Activated B cell treated with CpG ODN at 0.5 μM for 24 hours (primary cell): Measurements from ENCODE around the gene ANXA4. TPM values are rescaled to one million over a fixed set of nuclear protein-coding genes. Genes with fewer than 3 reads are reported as not detected.
"Not testable (repeated sequence)": the region's sequence is repeated elsewhere in the genome, so short reads cannot be mapped to it uniquely, and the experiment has no call there.

ENCODE experiments used
- ATAC-seq: fragments of 200-7000 bp; cut with Tn5 transposase; one replicate; pipeline ENCODE4 v1.10.0; 2021; ENCODE audit warnings: low read depth, mild to moderate bottlenecking, moderate library complexity
- CTCF ChIA-PET: fragments of 350-600 bp; sonication (Branson Sonifier 250); formaldehyde crosslinking; loops from one replicate; lab custom pipeline; 2021; ENCODE audit warnings: antibody characterized with exemption; lab: Charles Lee
- POLR2A ChIA-PET: fragments of 350-600 bp; sonication (Branson Sonifier 250); formaldehyde crosslinking; loops from one replicate; lab custom pipeline; 2021; ENCODE audit warnings: antibody characterized with exemption; lab: Charles Lee
- DNase-seq: peaks from one replicate; pipeline ENCODE4 v3.0.0; 2022
- H3K27ac Mint-ChIP-seq: one replicate; pipeline ENCODE4 v1.8.0; 2020; ENCODE audit warnings: mixed read lengths
- H3K27me3 Mint-ChIP-seq: one replicate; pipeline ENCODE4 v1.8.0; 2021; ENCODE audit warnings: mixed read lengths
- H3K36me3 Mint-ChIP-seq: one replicate; pipeline ENCODE4 v1.8.0; 2021; ENCODE audit warnings: low read depth, mixed read lengths
- H3K4me1 Mint-ChIP-seq: one replicate; pipeline ENCODE4 v1.8.0; 2021; ENCODE audit warnings: mixed read lengths
- H3K4me3 Mint-ChIP-seq: one replicate; pipeline ENCODE4 v1.8.0; 2020; ENCODE audit warnings: mild to moderate bottlenecking, mixed read lengths
- H3K9me3 Mint-ChIP-seq: one replicate; pipeline ENCODE4 v1.8.0; 2020; ENCODE audit warnings: mixed read lengths
- CTCF ChIP-seq: fragments of 200-600 bp; IDR thresholded peaks from one replicate; pipeline ENCODE4 v1.8.0; 2022; ENCODE audit warnings: antibody characterized with exemption, mild to moderate bottlenecking
- intact Hi-C: fragments of 100-400 bp; cut with micrococcal nuclease; formaldehyde crosslinking; loops from one replicate; pipeline ENCODE4 v1.15.1; 2024
- total RNA-seq: library from RNA; stranded (reverse); gene quantifications from 2 replicates; pipeline ENCODE4 v1.2.3, GENCODE V29; 2022

Gene ANXA4
- total RNA-seq, 1 donor from 2014 or later: 32.0 TPM

- no peak overlapping the region for H3K4me3 Mint-ChIP-seq
- H3K4me1 Mint-ChIP-seq: peaks cover 72% of the 10 kb centered on the region
- ATAC-seq (peak; percentile 32), DNase-seq (no peak)
- no peak for TF ChIP-seq CTCF
- CTCF ChIA-PET: interaction anchor here (0.7 to 1.4 kb wide), 2 partner anchors 11 to 28 kb away, joined by 3 read pairs; partner anchors contain the start of gene ANXA4
- no peaks in the 10 kb centered on the region for H3K36me3 Mint-ChIP-seq
- peak overlapping the region; percentile 26 for H3K27ac Mint-ChIP-seq
- intact Hi-C loops: no loop called here
- H3K9me3 Mint-ChIP-seq: no peaks in the 10 kb centered on the region
- POLR2A ChIA-PET: interaction anchor here (0.6 to 0.7 kb wide), 3 partner anchors 36 to 168 kb away, joined by 3 to 4 read pairs (median 3); no protein-coding TSS in a partner anchor
- no peaks in the 10 kb centered on the region for H3K27me3 Mint-ChIP-seq
Observed at GRCh38 chr2:69770193-69770702, 28.3 kb downstream of the ANXA4 start.

GRCh38 chr2:69770747-69771146 is 28.8 kb downstream of the ANXA4 start:
- ATAC-seq: no peak
- POLR2A ChIA-PET: interaction anchor here (0.6 to 0.7 kb wide), 3 partner anchors 36 to 169 kb away, joined by 3 to 4 read pairs (median 3); no protein-coding TSS in a partner anchor
- Mint-ChIP-seq H3K4me3 (no peak overlapping the region), H3K27ac (peak overlapping the region; percentile 26), H3K4me1 (peaks cover 72% of the 10 kb centered on the region), H3K27me3 (no peaks in the 10 kb centered on the region), H3K36me3 (no peaks in the 10 kb centered on the region), H3K9me3 (no peaks in the 10 kb centered on the region)
- intact Hi-C loops: no loop called here
- no peak for DNase-seq
- no peak for TF ChIP-seq CTCF
- CTCF ChIA-PET: interaction anchor here (0.7 to 1.4 kb wide), 2 partner anchors 10 to 29 kb away, joined by 3 read pairs; partner anchors contain the start of gene ANXA4

GRCh38 chr2:69771461-69771860 is 29.5 kb downstream of the ANXA4 start:
- DNase-seq (no peak), ATAC-seq (no peak)
- Mint-ChIP-seq H3K27me3 (no peaks in the 10 kb centered on the region), H3K9me3 (peaks cover 2% of the 10 kb centered on the region), H3K4me1 (peaks cover 70% of the 10 kb centered on the region), H3K27ac (no peak overlapping the region), H3K4me3 (no peak overlapping the region), H3K36me3 (no peaks in the 10 kb centered on the region)
- TF ChIP-seq CTCF: no peak
- intact Hi-C loops: no loop called here
- ChIA-PET CTCF (interaction anchor here (1.2 kb wide), 1 partner anchor 48 kb away, joined by 3 read pairs; no protein-coding TSS in a partner anchor), POLR2A (no interaction called here)

GRCh38 chr2:69773206-69773605 is 31.3 kb downstream of the ANXA4 start:
- Mint-ChIP-seq H3K4me1 (peaks cover 73% of the 10 kb centered on the region), H3K9me3 (peaks cover 2% of the 10 kb centered on the region), H3K4me3 (no peak overlapping the region), H3K27ac (peak overlapping the region; percentile 66), H3K36me3 (peaks cover 4% of the 10 kb centered on the region), H3K27me3 (no peaks in the 10 kb centered on the region)
- TF ChIP-seq CTCF: no peak
- intact Hi-C loops: no loop called here
- DNase-seq: no peak
- peak; percentile 37 for ATAC-seq
- CTCF ChIA-PET: interaction anchor here (0.8 to 1.6 kb wide), 2 partner anchors 8 to 37 kb away, joined by 3 to 4 read pairs; no protein-coding TSS in a partner anchor
- POLR2A ChIA-PET: interaction anchor here (0.8 to 1.0 kb wide), 2 partner anchors 30 to 55 kb away, joined by 3 read pairs; no protein-coding TSS in a partner anchor

- Mint-ChIP-seq H3K4me1 (peaks cover 69% of the 10 kb centered on the region), H3K27ac (peak overlapping the region; percentile 86), H3K4me3 (peak overlapping the region; percentile 67)
- not testable (repeated sequence) for H3K9me3 Mint-ChIP-seq, DNase-seq, H3K27me3 Mint-ChIP-seq, ATAC-seq, H3K36me3 Mint-ChIP-seq
- ChIA-PET CTCF (interaction anchor here (1.1 to 2.6 kb wide), 4 partner anchors 18 to 50 kb away, joined by 3 to 11 read pairs (median 6); no protein-coding TSS in a partner anchor), POLR2A (interaction anchor here (1.1 to 2.1 kb wide), 3 partner anchors 16 to 417 kb away, joined by 3 to 8 read pairs (median 6); partner anchors contain the start of gene C2orf42)
- intact Hi-C loops: loop anchor here (2.0 kb wide), 3 partner anchors 14 to 42 kb away; no protein-coding TSS in a partner anchor
Observed at GRCh38 chr2:69774258-69774983, 32.5 kb downstream of the ANXA4 start.
